GM08714 (cell line): ENCODE measurements around the gene MRFAP1L1.
A peak's percentile ranks its signal among the peaks of the same experiment; 100 is the strongest.

Source experiments
- H3K4me3 ChIP-seq: fragments of 200-500 bp; sonication (Bioruptor generic); 2 replicates; pipeline ENCODE4 v1.5.1; 2014; ENCODE audit warnings: mild to moderate bottlenecking, low read length, inconsistent platforms
- ZNF274 ChIP-seq: IDR thresholded peaks from 2 replicates; pipeline ENCODE4 v1.6.1; 2012; ENCODE audit warnings: mild to moderate bottlenecking, low read depth, low read length

The MRFAP1L1 gene

GRCh38 chr4:6714954-6715353 is 5.3 kb upstream of the MRFAP1L1 start:
- TF ChIP-seq ZNF274: no peak
- H3K4me3 ChIP-seq: no peak overlapping the region

- no peak overlapping the region for H3K4me3 ChIP-seq
- TF ChIP-seq ZNF274: peak; percentile 1; the same call in 1 of the 2 replicates
Measured at GRCh38 chr4:6710996-6711395, 1.3 kb upstream of the MRFAP1L1 start.

GRCh38 chr4:6710282-6710681 is 617 bp upstream of the MRFAP1L1 start:
- H3K4me3 ChIP-seq: peak overlapping the region; percentile 69

GRCh38 chr4:6706173-6706572 is 3.5 kb downstream of the MRFAP1L1 start:
- no peak for TF ChIP-seq ZNF274
- no peak overlapping the region for H3K4me3 ChIP-seq

More at GRCh38 chr4:6710282-6710681, 617 bp upstream of the MRFAP1L1 start:
- no peak for TF ChIP-seq ZNF274

GRCh38 chr4:6705646-6706045 is 4.0 kb downstream of the MRFAP1L1 start:
- TF ChIP-seq ZNF274: no peak
- H3K4me3 ChIP-seq: no peak overlapping the region

GRCh38 chr4:6703786-6704185 is 5.9 kb downstream of the MRFAP1L1 start:
- TF ChIP-seq ZNF274: no peak
- no peak overlapping the region for H3K4me3 ChIP-seq

- H3K4me3 ChIP-seq: no peak overlapping the region
- no peak for TF ChIP-seq ZNF274
Measured at GRCh38 chr4:6702761-6703160, 6.9 kb downstream of the MRFAP1L1 start.

GRCh38 chr4:6701371-6701770 is 8.3 kb downstream of the MRFAP1L1 start:
- H3K4me3 ChIP-seq: no peak overlapping the region
- no peak for TF ChIP-seq ZNF274

- H3K4me3 ChIP-seq: no peak overlapping the region
- TF ChIP-seq ZNF274: no peak
Measured at GRCh38 chr4:6699903-6700302, 9.8 kb downstream of the MRFAP1L1 start.

GRCh38 chr4:6699388-6699787 is 10.3 kb downstream of the MRFAP1L1 start:
- H3K4me3 ChIP-seq: no peak overlapping the region
- no peak for TF ChIP-seq ZNF274

GRCh38 chr4:6697131-6697530 is 12.5 kb downstream of the MRFAP1L1 start:
- no peak for TF ChIP-seq ZNF274
- H3K4me3 ChIP-seq: no peak overlapping the region

GRCh38 chr4:6696611-6697010 is 13.1 kb downstream of the MRFAP1L1 start:
- TF ChIP-seq ZNF274: no peak
- no peak overlapping the region for H3K4me3 ChIP-seq

GRCh38 chr4:6695660-6696610 is 13.7 kb downstream of the MRFAP1L1 start:
- H3K4me3 ChIP-seq: no peak overlapping the region
- TF ChIP-seq ZNF274: no peak

- no peak for TF ChIP-seq ZNF274
- H3K4me3 ChIP-seq: no peak overlapping the region
Measured at GRCh38 chr4:6694177-6694901, 15.3 kb downstream of the MRFAP1L1 start.
